GM12878 (cell line): ENCODE data around the gene NR6A1. TPM values are rescaled to one million over a fixed set of nuclear protein-coding genes. Genes with fewer than 3 reads are reported as not detected.

Source experiments
- ATAC-seq: fragments of 200-7000 bp; cut with Tn5 transposase; 3 replicates; pipeline ENCODE4 v1.9.1; 2020; ENCODE audit warnings: mild to moderate bottlenecking, moderate library complexity
- BruUV-seq: library from RNA; stranded (reverse); fragments of 400-500 nt; replicated peaks from 2 replicates; lab custom pipeline; 2021; lab: Mats Ljungman, UMichigan
- CTCF ChIA-PET: fragments of 300-600 bp; sonication (Branson Sonifier 250); formaldehyde crosslinking; extraction: SDS; loops from one replicate; lab custom pipeline; 2021; ENCODE audit warnings: inconsistent platforms; lab: Yijun Ruan, JAX
- POLR2A ChIA-PET: fragments of 350-600 bp; formaldehyde crosslinking; extraction: SDS; loops from one replicate; lab custom pipeline; 2021; ENCODE audit warnings: inconsistent platforms; lab: Charles Lee
- RAD21 ChIA-PET: fragments of 300-600 bp; sonication (Branson Sonifier 250); formaldehyde crosslinking; loops from one replicate; lab custom pipeline; 2023; ENCODE audit warnings: antibody characterized with exemption; ENCODE audit not compliant: unreplicated experiment; lab: Charles Lee
- SMC1A ChIA-PET: fragments of 300-600 bp; sonication (Branson Sonifier 250); formaldehyde crosslinking; loops from one replicate; lab custom pipeline; 2023; ENCODE audit not compliant: unreplicated experiment, uncharacterized antibody; lab: Charles Lee
- DNase-seq: peaks from one replicate; pipeline ENCODE4 v3.0.0-alpha.2; 2011; ENCODE audit warnings: low read depth, low spot score
- FAIRE-seq: peaks from 3 replicates; lab custom pipeline; 2011; peaks lifted over from hg19 to GRCh38; lab: Jason Lieb, UNC
- H2AFZ ChIP-seq: 2 replicates; pipeline ENCODE4 v1.6.0; 2011; ENCODE audit warnings: low read depth, low read length, control low read depth; ENCODE audit not compliant: control insufficient read depth
- H3K27ac ChIP-seq: 2 replicates; pipeline ENCODE4 v1.5.1; 2011; ENCODE audit warnings: control low read depth; ENCODE audit not compliant: control insufficient read depth, insufficient read depth
- H3K27me3 ChIP-seq, 2 experiments: replicated peaks in 1 of 2; 2 replicates each; pipeline versions ENCODE4 v1.6.0 to v1.6.1; 2011; ENCODE audit warnings: low read length in 1 of 2; ENCODE audit not compliant: control insufficient read depth in 2 of 2, insufficient read depth in 2 of 2
- H3K36me3 ChIP-seq, 2 experiments: 2 replicates each; pipeline ENCODE4 v1.5.1; 2011; ENCODE audit warnings: low read length in 1 of 2; ENCODE audit not compliant: control insufficient read depth in 2 of 2, insufficient read depth in 2 of 2
- H3K4me1 ChIP-seq: 2 replicates; pipeline ENCODE4 v1.6.1; 2011; ENCODE audit warnings: mild to moderate bottlenecking, low read length, moderate library complexity, mixed read lengths; ENCODE audit not compliant: control insufficient read depth, insufficient read depth
- H3K4me2 ChIP-seq: 2 replicates; pipeline ENCODE4 v1.6.0; 2011; ENCODE audit warnings: control low read depth; ENCODE audit not compliant: control insufficient read depth, insufficient read depth
- H3K4me3 ChIP-seq: fragments of 200-600 bp; sonication (generic); 2 replicates; pipeline ENCODE4 v1.5.1; 2016
- H3K79me2 ChIP-seq: 2 replicates; pipeline ENCODE4 v1.6.0; 2011; ENCODE audit warnings: low read length; ENCODE audit not compliant: control insufficient read depth, insufficient read depth
- H3K9ac ChIP-seq: 2 replicates; pipeline ENCODE4 v1.8.0; 2011; ENCODE audit warnings: low read length, control low read depth, mixed read lengths; ENCODE audit not compliant: control insufficient read depth, insufficient read depth
- H3K9me3 ChIP-seq: replicated peaks from 3 replicates; pipeline ENCODE4 v1.5.1; 2011; ENCODE audit warnings: mild to moderate bottlenecking, low read length; ENCODE audit not compliant: control insufficient read depth, insufficient read depth
- H4K20me1 ChIP-seq: 2 replicates; pipeline ENCODE4 v1.6.0; 2011; ENCODE audit not compliant: control insufficient read depth, insufficient read depth
- E4F1 ChIP-seq: fragments of 450-650 bp; IDR thresholded peaks from 2 replicates; pipeline ENCODE4 v1.6.1; 2018; ENCODE audit warnings: borderline replicate concordance, mild to moderate bottlenecking; ENCODE audit not compliant: partially characterized antibody
- KDM1A ChIP-seq: fragments of 200-600 bp; sonication (generic); IDR thresholded peaks from 2 replicates; pipeline ENCODE4 v1.6.1; 2016; ENCODE audit warnings: borderline replicate concordance
- NFYB ChIP-seq: IDR thresholded peaks from 2 replicates; pipeline ENCODE4 v1.6.1; 2011; ENCODE audit warnings: low read depth, mild to moderate bottlenecking, low read length, improper control_type of control experiment, moderate library complexity; ENCODE audit not compliant: insufficient read depth
- RFX5 ChIP-seq: IDR thresholded peaks from 2 replicates; pipeline ENCODE4 v1.6.1; 2011; ENCODE audit warnings: low read depth, low read length, improper control_type of control experiment
- TCF3 ChIP-seq: IDR thresholded peaks from 2 replicates; pipeline ENCODE4 v1.6.1; 2012; ENCODE audit warnings: low read depth, mild to moderate bottlenecking, low read length, borderline replicate concordance; ENCODE audit not compliant: insufficient read depth
- YY1 ChIP-seq: IDR thresholded peaks from 2 replicates; pipeline ENCODE4 v1.6.1; 2011; ENCODE audit warnings: low read depth, mild to moderate bottlenecking, low read length
- ZBTB4 ChIP-seq: fragments of 450-650 bp; formaldehyde crosslinking; IDR thresholded peaks from 2 replicates; pipeline ENCODE4 v1.4.0; 2022; ENCODE audit warnings: mild to moderate bottlenecking, moderate library complexity
- WGBS: methylation state at CpG from one replicate; pipeline ENCODE4 v1.1.6; 2016; ENCODE audit warnings: low lambda C conversion rate; ENCODE audit not compliant: insufficient replicate concordance, insufficient coverage; ENCODE audit errors: missing lambda C conversion rate; 5-methylcytosine and 5-hydroxymethylcytosine counted together
- in situ Hi-C: fragments of 300-500 bp; cut with MboI; formaldehyde crosslinking; loops from 9 replicates; pipeline ENCODE4 v1.14.3; 2018; ENCODE audit warnings: mixed read lengths
- intact Hi-C: fragments of 100-400 bp; cut with micrococcal nuclease; formaldehyde crosslinking; loops from one replicate; pipeline ENCODE4 v1.14.2; 2022; ENCODE audit not compliant: unreplicated experiment
- polyA plus RNA-seq, 11 experiments: library from polyadenylated mRNA; depleted of rRNA in 4 of 11; unstranded in 6 of 11; stranded (reverse) in 5 of 11; fragments of >200 nt; fragmentation: Nextera tagmentation in 4 of 11; fragmentation: Illumina TruSeq in 1 of 11; extraction: Ambion mirVana in 4 of 11; extraction: Trizol in 1 of 11; gene quantifications; 1 replicate in 1 of 11; 2 replicates in 10 of 11; pipeline versions ENCODE4 v1.2.1 to v1.2.3, GENCODE V29; 2011 to 2016; ENCODE audit warnings: inconsistent platforms in 2 of 11, missing spikeins in 2 of 11, low read depth in 1 of 11
- total RNA-seq, 4 experiments: library from RNA; depleted of rRNA in 3 of 4; stranded (reverse); fragments of >200 nt in 3 of 4; fragmentation: Illumina TruSeq in 1 of 4; extraction: Trizol in 1 of 4; gene quantifications; 2 replicates each; pipeline versions ENCODE4 v1.2.1 to v1.2.3, GENCODE V29; 2013 to 2021

NR6A1 gene
- total and polyA plus RNA-seq, 10 of the 15 experiments (the other 5 are each of a cell fraction or from before 2014, with no cell fraction given): 1.2 to 9.2 (median 4.6) TPM

- Histone ChIP-seq H3K4me3 (no peak overlapping the region), H3K27ac (no peak overlapping the region), H3K9ac (no peak overlapping the region), H3K36me3 (no peaks in the 10 kb centered on the region), H3K27me3 (no peaks in the 10 kb centered on the region), H3K9me3 (no peaks in the 10 kb centered on the region), H2AFZ (no peak overlapping the region), H3K4me1 (0 out of 2 replicates have a peak, but pooled peaks cover 2% of the 10 kb centered on the region), H3K4me2 (no peak overlapping the region), H4K20me1 (no peaks in the 10 kb centered on the region), H3K79me2 (no peaks in the 10 kb centered on the region)
- ChIA-PET SMC1A (no interaction called here), CTCF (no interaction called here), POLR2A (no interaction called here), RAD21 (no interaction called here)
- no peak for DNase-seq
- in situ Hi-C loops: no loop called here
- BruUV-seq: no TSS peak
- no peak for FAIRE-seq
- no peak for ATAC-seq
- no peak for TF ChIP-seq RFX5
- no peak for TF ChIP-seq YY1
- no peak for TF ChIP-seq E4F1
- TF ChIP-seq TCF3: no peak
- no peak for TF ChIP-seq ZBTB4 (CRISPR knock-in tag)
- TF ChIP-seq NFYB: no peak
- no peak for TF ChIP-seq KDM1A
- intact Hi-C loops: no loop called here
- WGBS: 76% methylated on average over 4 of the region's 4 CpGs
Measured at GRCh38 chr9:124805186-124805585, 34.1 kb upstream of the NR6A1 start.
